Panc1 (cell line): ENCODE data around the gene RHBDF1. TPM values are rescaled to one million over a fixed set of nuclear protein-coding genes. Genes with fewer than 3 reads are reported as not detected.

Experiments used
- ATAC-seq: fragments of 200-7000 bp; cut with Tn5 transposase; 2 replicates; pipeline ENCODE4 v1.9.1; 2020; ENCODE audit warnings: mild to moderate bottlenecking, moderate library complexity
- BruUV-seq: library from RNA; stranded (reverse); fragments of 400-500 nt; replicated peaks from 2 replicates; lab custom pipeline; 2021; lab: Mats Ljungman, UMichigan
- CTCF ChIA-PET: fragments of 300-600 bp; sonication (Branson Sonifier 250); formaldehyde crosslinking; loops from one replicate; lab custom pipeline; 2022; ENCODE audit warnings: antibody characterized with exemption; lab: Charles Lee
- POLR2A ChIA-PET: fragments of 300-600 bp; sonication (Branson Sonifier 250); formaldehyde crosslinking; loops from one replicate; lab custom pipeline; 2022; ENCODE audit warnings: antibody characterized with exemption; lab: Charles Lee
- DNase-seq: peaks from one replicate; pipeline ENCODE4 v3.0.0-alpha.2; 2010; ENCODE audit warnings: low read depth, low spot score
- H3K27ac ChIP-seq: 2 replicates; pipeline ENCODE4 v1.5.1; 2011; ENCODE audit warnings: mild to moderate bottlenecking, low read length, inconsistent platforms
- H3K27me3 ChIP-seq: fragments of 200-500 bp; sonication (Bioruptor generic); 2 replicates; pipeline ENCODE4 v1.6.0; 2014; ENCODE audit warnings: low read length, inconsistent platforms; ENCODE audit not compliant: control insufficient read depth, insufficient read depth
- H3K36me3 ChIP-seq: fragments of 200-500 bp; sonication (Bioruptor generic); 2 replicates; pipeline ENCODE4 v1.5.1; 2014; ENCODE audit warnings: inconsistent platforms, mild to moderate bottlenecking, low read length, moderate library complexity; ENCODE audit not compliant: control insufficient read depth, insufficient read depth
- H3K4me1 ChIP-seq: 2 replicates; pipeline ENCODE4 v1.5.1; 2011; ENCODE audit warnings: inconsistent platforms, mild to moderate bottlenecking, low read length, moderate library complexity; ENCODE audit not compliant: control insufficient read depth, insufficient read depth
- H3K4me3 ChIP-seq, 2 experiments: 2 replicates each; pipeline ENCODE4 v1.5.1; 2011 to 2012; ENCODE audit warnings: low read depth in 2 of 2, low read length in 2 of 2, mild to moderate bottlenecking in 2 of 2, inconsistent platforms in 1 of 2, moderate library complexity in 1 of 2
- H3K9me3 ChIP-seq: fragments of 200-500 bp; sonication (Bioruptor generic); 2 replicates; pipeline ENCODE4 v1.5.1; 2014; ENCODE audit warnings: low read depth, mild to moderate bottlenecking, inconsistent platforms, low read length, moderate library complexity; ENCODE audit not compliant: control insufficient read depth, insufficient read depth
- POLR2AphosphoS5 ChIP-seq: IDR thresholded peaks from 2 replicates; pipeline ENCODE4 v1.6.1; 2012; ENCODE audit warnings: mild to moderate bottlenecking, low read depth, low read length, moderate library complexity
- REST ChIP-seq, 2 experiments: IDR thresholded peaks; 2 replicates each; pipeline ENCODE4 v1.6.1; 2011 to 2012; ENCODE audit warnings: low read depth in 2 of 2, control low read depth in 1 of 2, low read length in 1 of 2, mild to moderate bottlenecking in 1 of 2, moderate library complexity in 1 of 2; ENCODE audit not compliant: insufficient read depth in 1 of 2
- SIN3A ChIP-seq: IDR thresholded peaks from 2 replicates; pipeline ENCODE4 v1.6.1; 2012; ENCODE audit warnings: low read depth, mild to moderate bottlenecking, low read length, moderate library complexity, borderline replicate concordance; ENCODE audit not compliant: insufficient read depth
- TCF7L2 ChIP-seq: IDR thresholded peaks from 2 replicates; pipeline ENCODE4 v1.6.1; 2011; ENCODE audit warnings: mild to moderate bottlenecking, low read depth, low read length, inconsistent platforms
- in situ Hi-C: cut with HindIII; loops from 2 replicates; pipeline ENCODE4 v1.10.0; 2016; ENCODE audit warnings: low sequenced_read_pairs, low pct_unique_long_range_greater_than_20kb
- intact Hi-C: fragments of 100-400 bp; cut with micrococcal nuclease; formaldehyde crosslinking; loops from one replicate; pipeline ENCODE4 v1.10.0; 2022; ENCODE audit not compliant: unreplicated experiment
- total RNA-seq: library from RNA; stranded (reverse); gene quantifications from one replicate; pipeline ENCODE4 v1.2.1, GENCODE V29; 2021; ENCODE audit not compliant: unreplicated experiment
- TF ChIP-seq, protein P1 (sequence below): fragments of 450-650 bp; IDR thresholded peaks from 2 replicates; pipeline ENCODE4 v1.5.1; 2017; ENCODE audit warnings: mild to moderate bottlenecking

The RHBDF1 gene
- total RNA-seq, 1 experiment from 2014 or later = 41.7 TPM

GRCh38 chr16:53346-54236 is 18.8 kb downstream of the RHBDF1 start, which contains the start of the genes POLR3K and SNRNP25:
POLR3K (minus strand) TSS chr16:53608; CDS start chr16:53586, 22 bp downstream.
SNRNP25 (plus strand) TSS chr16:53828; CDS start chr16:54017, 189 bp downstream.
- no TSS peak for BruUV-seq
- CTCF ChIA-PET = no interaction called here
- in situ Hi-C loops (no loop called here), intact Hi-C loops (no loop called here)
- DNase-seq (peak; percentile 86), ATAC-seq (peak; percentile 97)
- POLR2A ChIA-PET = interaction anchor here (0.5 kb wide), 1 partner anchor 85 kb away, joined by 6 read pairs; no protein-coding TSS in a partner anchor
- no peaks in the 10 kb centered on the region for H3K27me3 ChIP-seq
- TF ChIP-seq, protein P1, sequence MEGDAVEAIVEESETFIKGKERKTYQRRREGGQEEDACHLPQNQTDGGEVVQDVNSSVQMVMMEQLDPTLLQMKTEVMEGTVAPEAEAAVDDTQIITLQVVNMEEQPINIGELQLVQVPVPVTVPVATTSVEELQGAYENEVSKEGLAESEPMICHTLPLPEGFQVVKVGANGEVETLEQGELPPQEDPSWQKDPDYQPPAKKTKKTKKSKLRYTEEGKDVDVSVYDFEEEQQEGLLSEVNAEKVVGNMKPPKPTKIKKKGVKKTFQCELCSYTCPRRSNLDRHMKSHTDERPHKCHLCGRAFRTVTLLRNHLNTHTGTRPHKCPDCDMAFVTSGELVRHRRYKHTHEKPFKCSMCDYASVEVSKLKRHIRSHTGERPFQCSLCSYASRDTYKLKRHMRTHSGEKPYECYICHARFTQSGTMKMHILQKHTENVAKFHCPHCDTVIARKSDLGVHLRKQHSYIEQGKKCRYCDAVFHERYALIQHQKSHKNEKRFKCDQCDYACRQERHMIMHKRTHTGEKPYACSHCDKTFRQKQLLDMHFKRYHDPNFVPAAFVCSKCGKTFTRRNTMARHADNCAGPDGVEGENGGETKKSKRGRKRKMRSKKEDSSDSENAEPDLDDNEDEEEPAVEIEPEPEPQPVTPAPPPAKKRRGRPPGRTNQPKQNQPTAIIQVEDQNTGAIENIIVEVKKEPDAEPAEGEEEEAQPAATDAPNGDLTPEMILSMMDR = no peak
- TF ChIP-seq POLR2AphosphoS5 (peak; percentile 85), TCF7L2 (no peak), SIN3A (peak; percentile 69), REST (IDR thresholded peaks at IDR 0.05; ENCODE audit: insufficient read depth in 1 of 2, low read depth in 2 of 2, low read length in 1 of 2) (no peak)
- H3K9me3 ChIP-seq = no peaks in the 10 kb centered on the region
- H3K36me3 ChIP-seq = no peaks in the 10 kb centered on the region; the same call in 1 of the 2 replicates
- H3K4me3 ChIP-seq = peak within 1 kb of the TSS; percentile 81 to 91
- H3K27ac ChIP-seq = peak within 1 kb of the TSS; percentile 93
- H3K4me1 ChIP-seq = peaks cover 3% of the 10 kb centered on the region; the same call in 1 of the 2 replicates

- H3K27me3 ChIP-seq = no peaks in the 10 kb centered on the region
- ATAC-seq (no peak), DNase-seq (no peak)
- CTCF ChIA-PET = no interaction called here
- POLR2A ChIA-PET = interaction anchor here (0.7 kb wide), 1 partner anchor 31 kb away, joined by 6 read pairs; no protein-coding TSS in a partner anchor
- intact Hi-C loops (no loop called here), in situ Hi-C loops (no loop called here)
- H3K4me3 ChIP-seq = no peak overlapping the region
- TF ChIP-seq SIN3A = no peak
- TF ChIP-seq, protein P1 = no peak
- no peak for TF ChIP-seq REST (IDR thresholded peaks at IDR 0.05; ENCODE audit: insufficient read depth in 1 of 2, low read depth in 2 of 2, low read length in 1 of 2)
- TF ChIP-seq TCF7L2 = no peak
- no peak for TF ChIP-seq POLR2AphosphoS5
- H3K27ac ChIP-seq = no peak overlapping the region
- TSS peak; percentile 86 for BruUV-seq
- H3K36me3 ChIP-seq = peaks cover 5% of the 10 kb centered on the region
- no peaks in the 10 kb centered on the region for H3K9me3 ChIP-seq
- H3K4me1 ChIP-seq = peaks cover 3% of the 10 kb centered on the region; the same call in 1 of the 2 replicates
These were observed 21.5 kb downstream of the RHBDF1 start for GRCh38 chr16:50769-51591.
